Chondrocyte (in vitro differentiated cells): ENCODE data around the gene GPR152. TPM values are rescaled to one million over a fixed set of nuclear protein-coding genes. Genes with fewer than 3 reads are reported as not detected.

ENCODE experiments used
- DNase-seq: peaks from one replicate; pipeline ENCODE4 v3.0.0; 2021; ENCODE audit warnings: mixed read lengths, low spot score
- H3K27ac Mint-ChIP-seq: one replicate; pipeline ENCODE4 v1.8.0; 2021; ENCODE audit warnings: mild to moderate bottlenecking, moderate library complexity, mixed read lengths; ENCODE audit not compliant: unreplicated experiment
- H3K27me3 Mint-ChIP-seq: 2 replicates; pipeline ENCODE4 v1.8.0; 2021; ENCODE audit warnings: low read depth, mixed read lengths
- H3K36me3 Mint-ChIP-seq: 2 replicates; pipeline ENCODE4 v1.8.0; 2021; ENCODE audit warnings: low read depth, mixed read lengths
- H3K4me1 Mint-ChIP-seq: 2 replicates; pipeline ENCODE4 v1.8.0; 2021; ENCODE audit warnings: low read depth, mild to moderate bottlenecking, mixed read lengths
- H3K4me3 Mint-ChIP-seq: one replicate; pipeline ENCODE4 v1.8.0; 2021; ENCODE audit warnings: mild to moderate bottlenecking, moderate library complexity, mixed read lengths; ENCODE audit not compliant: unreplicated experiment
- H3K9me3 Mint-ChIP-seq: 2 replicates; pipeline ENCODE4 v1.8.0; 2021; ENCODE audit warnings: low read depth, mixed read lengths
- CTCF ChIP-seq: fragments of 200-600 bp; sonication (generic); IDR thresholded peaks from 2 replicates; pipeline ENCODE4 v1.5.0; 2021; ENCODE audit warnings: antibody characterized with exemption, mild to moderate bottlenecking, moderate library complexity
- long read RNA-seq: library from polyadenylated mRNA; stranded (forward); transcript quantifications from one replicate; pipeline ENCODE4 v2.0.0, GENCODE V29; 2021
- total RNA-seq: library from RNA; stranded (reverse); gene quantifications from 3 replicates; pipeline ENCODE4 v1.2.1, GENCODE V29; 2021

Gene GPR152
- not detected in 3 replicates for total RNA-seq
- long read RNA-seq: 0 reads

- H3K4me1 Mint-ChIP-seq: no peaks in the 10 kb centered on the region
- no peak within 1 kb of the TSS for H3K27ac Mint-ChIP-seq
Measured at GRCh38 chr11:67452141-67452952, at the start of gene GPR152. TSS of gene GPR152 (minus strand) at chr11:67452729. CDS start at chr11:67452724, 5 bp downstream.

GRCh38 chr11:67501854-67502253, 49.3 kb upstream of the GPR152 start:
- Mint-ChIP-seq H3K4me3 (no peak overlapping the region), H3K36me3 (peaks cover 8% of the 10 kb centered on the region), H3K4me1 (peaks cover 29% of the 10 kb centered on the region), H3K27me3 (no peaks in the 10 kb centered on the region), H3K9me3 (no peaks in the 10 kb centered on the region), H3K27ac (no peak overlapping the region)
- peak; percentile 79 for DNase-seq
- TF ChIP-seq CTCF: no peak

More at GRCh38 chr11:67452141-67452952, at the start of gene GPR152:
- Mint-ChIP-seq H3K4me3 (no peak within 1 kb of the TSS), H3K27me3 (peaks cover 1% of the 10 kb centered on the region), H3K36me3 (no peaks in the 10 kb centered on the region), H3K9me3 (no peaks in the 10 kb centered on the region)
- DNase-seq: peak; percentile 88
- no peak for TF ChIP-seq CTCF

GRCh38 chr11:67500831-67501715, 48.5 kb upstream of the GPR152 start:
- H3K9me3 Mint-ChIP-seq: no peaks in the 10 kb centered on the region
- H3K4me1 Mint-ChIP-seq: peaks cover 21% of the 10 kb centered on the region
- no peak overlapping the region for H3K4me3 Mint-ChIP-seq
- no peaks in the 10 kb centered on the region for H3K27me3 Mint-ChIP-seq
- DNase-seq: no peak
- TF ChIP-seq CTCF: no peak
- peaks cover 8% of the 10 kb centered on the region for H3K36me3 Mint-ChIP-seq
- no peak overlapping the region for H3K27ac Mint-ChIP-seq

GRCh38 chr11:67500484-67500821, 47.9 kb upstream of the GPR152 start:
- TF ChIP-seq CTCF: no peak
- no peak overlapping the region for H3K27ac Mint-ChIP-seq
- H3K4me3 Mint-ChIP-seq: no peak overlapping the region
- H3K36me3 Mint-ChIP-seq: peaks cover 8% of the 10 kb centered on the region
- H3K27me3 Mint-ChIP-seq: no peaks in the 10 kb centered on the region
- DNase-seq: no peak
- peaks cover 15% of the 10 kb centered on the region for H3K4me1 Mint-ChIP-seq
- no peaks in the 10 kb centered on the region for H3K9me3 Mint-ChIP-seq

GRCh38 chr11:67499808-67500483, 47.4 kb upstream of the GPR152 start:
- Mint-ChIP-seq H3K27me3 (no peaks in the 10 kb centered on the region), H3K9me3 (no peaks in the 10 kb centered on the region), H3K4me3 (no peak overlapping the region), H3K4me1 (peaks cover 14% of the 10 kb centered on the region), H3K36me3 (peaks cover 8% of the 10 kb centered on the region), H3K27ac (no peak overlapping the region)
- no peak for DNase-seq
- TF ChIP-seq CTCF: no peak
